Midbrain (tissue), 1 donor: ENCODE results near the gene MS4A6A.
"Not testable (repeated sequence)": the region's sequence is repeated elsewhere in the genome, so short reads cannot be mapped to it uniquely, and the experiment has no call there.

Experiments
- DNase-seq: peaks from one replicate; lab custom pipeline; 2025; lab: John Stamatoyannopoulos, UW

The MS4A6A gene

GRCh38 chr11:60183591-60184205 is 815 bp upstream of the MS4A6A start:
- DNase-seq: no peak

GRCh38 chr11:60175860-60176275 is 7.0 kb downstream of the MS4A6A start:
- DNase-seq: no peak

- DNase-seq: no peak
Measured at GRCh38 chr11:60172011-60172410, 10.9 kb downstream of the MS4A6A start.

- DNase-seq: no peak
Measured at GRCh38 chr11:60170566-60170965, 12.3 kb downstream of the MS4A6A start.

GRCh38 chr11:60169264-60169915 is 13.5 kb downstream of the MS4A6A start:
- DNase-seq: no peak

- DNase-seq: no peak
Measured at GRCh38 chr11:60168306-60168705, 14.6 kb downstream of the MS4A6A start.

GRCh38 chr11:60165951-60166350 is 16.9 kb downstream of the MS4A6A start:
- no peak for DNase-seq

- no peak for DNase-seq
Measured at GRCh38 chr11:60165538-60165937, 17.3 kb downstream of the MS4A6A start.

GRCh38 chr11:60164550-60165075 is 18.3 kb downstream of the MS4A6A start:
- no peak for DNase-seq

GRCh38 chr11:60161766-60162165 is 21.1 kb downstream of the MS4A6A start:
- no peak for DNase-seq

- no peak for DNase-seq
Measured at GRCh38 chr11:60161107-60161506, 21.8 kb downstream of the MS4A6A start.

- DNase-seq: no peak
Measured at GRCh38 chr11:60159868-60160267, 23.0 kb downstream of the MS4A6A start.

- no peak for DNase-seq
Measured at GRCh38 chr11:60159284-60159683, 23.6 kb downstream of the MS4A6A start.

- DNase-seq: no peak
Measured at GRCh38 chr11:60158636-60159035, 24.2 kb downstream of the MS4A6A start.

- DNase-seq: no peak
Measured at GRCh38 chr11:60155931-60156330, 27.0 kb downstream of the MS4A6A start.

- not testable (repeated sequence) for DNase-seq
Measured at GRCh38 chr11:60152727-60153126, 30.2 kb downstream of the MS4A6A start.

GRCh38 chr11:60150279-60150678 is 32.6 kb downstream of the MS4A6A start:
- DNase-seq: no peak

GRCh38 chr11:60145677-60146076 is 37.2 kb downstream of the MS4A6A start:
- DNase-seq: no peak

GRCh38 chr11:60143768-60144167 is 39.1 kb downstream of the MS4A6A start:
- no peak for DNase-seq

- DNase-seq: no peak
Measured at GRCh38 chr11:60133917-60134316, 49.0 kb downstream of the MS4A6A start.

GRCh38 chr11:60131912-60132311 is 51.0 kb downstream of the MS4A6A start:
- DNase-seq: no peak

- no peak for DNase-seq
Measured at GRCh38 chr11:60130496-60130895, 52.4 kb downstream of the MS4A6A start.

GRCh38 chr11:60129853-60130252 is 53.0 kb downstream of the MS4A6A start:
- DNase-seq: no peak

GRCh38 chr11:60128866-60129265 is 54.0 kb downstream of the MS4A6A start:
- DNase-seq: not testable (repeated sequence)
